Esophagus muscularis mucosa (tissue), 4 donors: ENCODE measurements around the gene CAPSL. TPM values are rescaled to one million over a fixed set of nuclear protein-coding genes. Genes with fewer than 3 reads are reported as not detected.

ENCODE experiments used
- DNase-seq: peaks from one replicate; pipeline ENCODE4 v3.0.0-alpha.2; 2017; ENCODE audit errors: extremely low spot score
- H3K27ac ChIP-seq, 4 donors: fragments of 200-600 bp; sonication (generic); replicated peaks in 1 of 4; 1 replicate in 3 of 4; 2 replicates in 1 of 4; pipeline ENCODE4 v1.5.1; 2016 to 2019; ENCODE audit warnings: mild to moderate bottlenecking in 1 of 4
- H3K27me3 ChIP-seq, 4 donors: fragments of 200-600 bp; sonication (generic); one replicate each; pipeline versions ENCODE4 v1.5.1 to v1.6.0; 2016 to 2019
- H3K36me3 ChIP-seq, 4 donors: fragments of 200-600 bp; sonication (generic); one replicate each; pipeline ENCODE4 v1.5.1; 2016 to 2019
- H3K4me1 ChIP-seq, 4 donors: fragments of 200-600 bp; sonication (generic); one replicate each; pipeline ENCODE4 v1.5.1; 2016 to 2019
- H3K4me3 ChIP-seq, 4 donors: fragments of 200-600 bp; sonication (generic); 1 replicate in 2 of 4; 2 replicates in 2 of 4; pipeline ENCODE4 v1.5.1; 2016 to 2019; ENCODE audit warnings: mild to moderate bottlenecking in 4 of 4, moderate library complexity in 1 of 4
- H3K9me3 ChIP-seq, 4 donors: fragments of 200-600 bp; sonication (generic); 1 replicate in 3 of 4; 2 replicates in 1 of 4; pipeline ENCODE4 v1.5.1; 2016 to 2019
- CTCF ChIP-seq, 3 experiments: fragments of 200-600 bp in 2 of 3; fragments of 450-650 bp in 1 of 3; sonication (generic) in 2 of 3; IDR thresholded peaks; one replicate each; pipeline ENCODE4 v1.5.1; 2017 to 2019; ENCODE audit warnings: antibody characterized with exemption in 3 of 3, mild to moderate bottlenecking in 2 of 3, moderate library complexity in 1 of 3
- EP300 ChIP-seq: sonication (generic); formaldehyde crosslinking; IDR thresholded peaks from one replicate; pipeline ENCODE4 v1.6.1; 2017; ENCODE audit warnings: antibody characterized with exemption
- POLR2A ChIP-seq: fragments of 450-650 bp; IDR thresholded peaks from one replicate; pipeline ENCODE4 v1.6.1; 2017; ENCODE audit warnings: antibody characterized with exemption, moderate library complexity, mild to moderate bottlenecking, low read depth
- POLR2AphosphoS5 ChIP-seq, 2 donors: sonication (generic); formaldehyde crosslinking; IDR thresholded peaks; one replicate each; pipeline ENCODE4 v1.6.1; 2017; ENCODE audit warnings: antibody characterized with exemption in 2 of 2
- WGBS: methylation state at CpG from one replicate; pipeline ENCODE4 v1.1.5; 2018; 5-methylcytosine and 5-hydroxymethylcytosine counted together
- intact Hi-C: fragments of 100-400 bp; cut with DNase I; formaldehyde crosslinking; loops from one replicate; pipeline ENCODE4 v1.15.1; 2023
- total RNA-seq, 4 donors: library from RNA; depleted of rRNA; stranded (reverse); fragments of >200 nt; gene quantifications; one replicate each; pipeline versions ENCODE4 v1.1.0 to v1.2.1, GENCODE V29; 2016

Gene CAPSL
- total RNA-seq, 4 donors from 2014 or later, result not detected

GRCh38 chr5:35887321-35888100, 50.9 kb downstream of the CAPSL start:
- DNase-seq, result no peak
- Histone ChIP-seq H3K4me3 (no peak overlapping the region), H3K4me1 (no peaks in the 10 kb centered on the region), H3K27me3 (peaks cover 0 to 5% (median 0%) of the 10 kb centered on the region in 4 donors), H3K27ac (no peak overlapping the region), H3K9me3 (no peaks in the 10 kb centered on the region), H3K36me3 (no peaks in the 10 kb centered on the region)
- WGBS, result 52% methylated on average over 5 of the region's 5 CpGs
- intact Hi-C loops, result no loop called here
- TF ChIP-seq POLR2A (no peak), EP300 (no peak), CTCF (IDR thresholded peaks at IDR 0.05) (no peak), POLR2AphosphoS5 (IDR thresholded peaks at IDR 0.05) (no peak)

- peaks cover 0 to 5% (median 0%) of the 10 kb centered on the region in 4 donors for H3K27me3 ChIP-seq
- no peaks in the 10 kb centered on the region for H3K36me3 ChIP-seq
- H3K9me3 ChIP-seq, result no peaks in the 10 kb centered on the region
- H3K4me3 ChIP-seq, result no peak overlapping the region
- no peak for DNase-seq
- no peaks in the 10 kb centered on the region for H3K4me1 ChIP-seq
- no peak for TF ChIP-seq POLR2AphosphoS5 (IDR thresholded peaks at IDR 0.05)
- TF ChIP-seq CTCF (IDR thresholded peaks at IDR 0.05), result no peak
- TF ChIP-seq EP300, result no peak
- no peak overlapping the region for H3K27ac ChIP-seq
- intact Hi-C loops, result no loop called here
- WGBS, result 82% methylated on average over 3 of the region's 3 CpGs
Measured at GRCh38 chr5:35886381-35886780, 52.0 kb downstream of the CAPSL start.

- Histone ChIP-seq H3K9me3 (no peaks in the 10 kb centered on the region), H3K27me3 (no peaks in the 10 kb centered on the region), H3K4me3 (no peak overlapping the region), H3K4me1 (no peaks in the 10 kb centered on the region), H3K27ac (no peak overlapping the region), H3K36me3 (no peaks in the 10 kb centered on the region)
- TF ChIP-seq POLR2A, result no peak
- TF ChIP-seq EP300, result no peak
- TF ChIP-seq CTCF (IDR thresholded peaks at IDR 0.05), result no peak
- TF ChIP-seq POLR2AphosphoS5 (IDR thresholded peaks at IDR 0.05), result no peak
- intact Hi-C loops, result no loop called here
- DNase-seq, result no peak
Measured at GRCh38 chr5:35884773-35885172, 53.6 kb downstream of the CAPSL start.

- Histone ChIP-seq H3K27me3 (no peaks in the 10 kb centered on the region), H3K4me3 (no peak overlapping the region), H3K27ac (no peak overlapping the region), H3K4me1 (no peaks in the 10 kb centered on the region), H3K9me3 (no peaks in the 10 kb centered on the region), H3K36me3 (no peaks in the 10 kb centered on the region)
- WGBS, result 58% methylated on average over 1 of the region's 1 CpG
- no peak for DNase-seq
- TF ChIP-seq POLR2AphosphoS5 (IDR thresholded peaks at IDR 0.05) (no peak), POLR2A (no peak), CTCF (IDR thresholded peaks at IDR 0.05) (no peak), EP300 (no peak)
- intact Hi-C loops, result no loop called here
Measured at GRCh38 chr5:35884191-35884769, 54.1 kb downstream of the CAPSL start.
